Lower lobe of right lung (tissue), 2 donors: ENCODE measurements around the gene YWHAB. TPM values are rescaled to one million over a fixed set of nuclear protein-coding genes. Genes with fewer than 3 reads are reported as not detected.

ENCODE experiments used
- ATAC-seq, 2 donors: fragments of 200-7000 bp; cut with Tn5 transposase; one replicate each; pipeline ENCODE4 v1.9.1; 2020 to 2022; ENCODE audit warnings: mild to moderate bottlenecking in 2 of 2, moderate library complexity in 2 of 2
- DNase-seq: peaks from one replicate; pipeline ENCODE4 v3.0.0-alpha.2; 2020
- H3K27ac ChIP-seq: fragments of 200-600 bp; one replicate; pipeline ENCODE4 v1.8.0; 2022
- H3K27me3 ChIP-seq: fragments of 200-600 bp; one replicate; pipeline ENCODE4 v1.8.0; 2022; ENCODE audit warnings: low read depth
- H3K36me3 ChIP-seq: fragments of 200-600 bp; one replicate; pipeline ENCODE4 v1.8.0; 2022; ENCODE audit warnings: mild to moderate bottlenecking
- H3K4me1 ChIP-seq: fragments of 200-600 bp; one replicate; pipeline ENCODE4 v1.8.0; 2022
- H3K4me3 ChIP-seq: fragments of 200-600 bp; one replicate; pipeline ENCODE4 v1.8.0; 2022; ENCODE audit warnings: mild to moderate bottlenecking
- H3K9me3 ChIP-seq: fragments of 200-600 bp; one replicate; pipeline ENCODE4 v1.8.0; 2022
- CTCF ChIP-seq: fragments of 200-600 bp; IDR thresholded peaks from one replicate; pipeline ENCODE4 v1.8.0; 2022; ENCODE audit warnings: antibody characterized with exemption, mild to moderate bottlenecking
- intact Hi-C: fragments of 100-400 bp; cut with DNase I; formaldehyde crosslinking; loops from one replicate; pipeline ENCODE4 v1.11.0; 2022
- total RNA-seq: library from RNA; stranded (reverse); fragmentation: NEBNext Ultra II Directional; extraction: Animal tissue kit (Norgen Biotek cat#: 25700); gene quantifications from one replicate; pipeline ENCODE4 v1.2.1, GENCODE V29; 2021
- donor health status: DM: no; HTN: yes; CAD: no; lungs with severe emphysema.

The YWHAB gene
- total RNA-seq, 1 donor from 2014 or later, result 193 TPM

GRCh38 chr20:44850272-44850671 lies 35.2 kb upstream of the YWHAB start:
- intact Hi-C loops, result no loop called here
- Histone ChIP-seq H3K27ac (no peak overlapping the region), H3K4me1 (no peaks in the 10 kb centered on the region), H3K4me3 (no peak overlapping the region), H3K36me3 (no peaks in the 10 kb centered on the region), H3K9me3 (no peaks in the 10 kb centered on the region), H3K27me3 (peaks cover 7% of the 10 kb centered on the region)
- ATAC-seq, result no peak
- TF ChIP-seq CTCF, result no peak
- no peak for DNase-seq

GRCh38 chr20:44850837-44851236 lies 34.7 kb upstream of the YWHAB start:
- no peak overlapping the region for H3K4me3 ChIP-seq
- H3K36me3 ChIP-seq, result no peaks in the 10 kb centered on the region
- H3K27ac ChIP-seq, result no peak overlapping the region
- ATAC-seq (no peak), DNase-seq (no peak)
- H3K27me3 ChIP-seq, result peaks cover 7% of the 10 kb centered on the region
- H3K4me1 ChIP-seq, result no peaks in the 10 kb centered on the region
- intact Hi-C loops, result no loop called here
- no peak for TF ChIP-seq CTCF
- no peaks in the 10 kb centered on the region for H3K9me3 ChIP-seq

GRCh38 chr20:44851545-44851944 lies 34.0 kb upstream of the YWHAB start:
- no peaks in the 10 kb centered on the region for H3K36me3 ChIP-seq
- TF ChIP-seq CTCF, result no peak
- peaks cover 7% of the 10 kb centered on the region for H3K27me3 ChIP-seq
- DNase-seq (no peak), ATAC-seq (no peak)
- H3K4me3 ChIP-seq, result no peak overlapping the region
- H3K27ac ChIP-seq, result no peak overlapping the region
- no peaks in the 10 kb centered on the region for H3K4me1 ChIP-seq
- intact Hi-C loops, result no loop called here
- no peaks in the 10 kb centered on the region for H3K9me3 ChIP-seq

GRCh38 chr20:44856442-44856841 lies 29.1 kb upstream of the YWHAB start:
- ATAC-seq, result no peak

GRCh38 chr20:44856856-44857448 lies 28.6 kb upstream of the YWHAB start:
- Histone ChIP-seq H3K4me3 (no peak overlapping the region), H3K27ac (no peak overlapping the region), H3K36me3 (no peaks in the 10 kb centered on the region), H3K4me1 (no peaks in the 10 kb centered on the region), H3K27me3 (no peaks in the 10 kb centered on the region), H3K9me3 (no peaks in the 10 kb centered on the region)
- ATAC-seq (no peak), DNase-seq (no peak)
- intact Hi-C loops, result no loop called here
- TF ChIP-seq CTCF, result no peak

More at GRCh38 chr20:44856442-44856841, 29.1 kb upstream of the YWHAB start:
- Histone ChIP-seq H3K27ac (no peak overlapping the region), H3K27me3 (no peaks in the 10 kb centered on the region), H3K4me3 (no peak overlapping the region), H3K36me3 (no peaks in the 10 kb centered on the region), H3K9me3 (no peaks in the 10 kb centered on the region), H3K4me1 (no peaks in the 10 kb centered on the region)
- no peak for DNase-seq
- no peak for TF ChIP-seq CTCF
- intact Hi-C loops, result no loop called here
